OCI-LY7 (cell line): ENCODE measurements around the gene ST3GAL3. TPM values are rescaled to one million over a fixed set of nuclear protein-coding genes. Genes with fewer than 3 reads are reported as not detected.

ENCODE experiments used
- BruUV-seq: library from RNA; stranded (reverse); fragments of 400-500 nt; replicated peaks from 2 replicates; lab custom pipeline; 2021; lab: Mats Ljungman, UMichigan
- CTCF ChIA-PET: fragments of 300-600 bp; sonication (Branson Sonifier 250); formaldehyde crosslinking; loops from one replicate; lab custom pipeline; 2022; ENCODE audit warnings: antibody characterized with exemption; ENCODE audit not compliant: unreplicated experiment; lab: Charles Lee
- POLR2A ChIA-PET: fragments of 300-600 bp; sonication (Branson Sonifier 250); formaldehyde crosslinking; loops from one replicate; lab custom pipeline; 2022; ENCODE audit warnings: antibody characterized with exemption; lab: Charles Lee
- DNase-seq: peaks from one replicate; pipeline ENCODE4 v3.0.0-alpha.2; 2015; ENCODE audit warnings: low spot score
- H2AFZ ChIP-seq: fragments of 200-600 bp; sonication (generic), shearing (Covaris generic); 2 replicates; pipeline ENCODE4 v1.6.1; 2014; ENCODE audit warnings: mild to moderate bottlenecking, antibody characterized with exemption, low read length, moderate library complexity
- H3K27ac ChIP-seq: fragments of 200-600 bp; sonication (generic); 2 replicates; pipeline ENCODE4 v1.5.1; 2014; ENCODE audit warnings: mixed run types, low read depth, mild to moderate bottlenecking, moderate library complexity, low read length, inconsistent platforms; ENCODE audit not compliant: poor library complexity, severe bottlenecking
- H3K36me3 ChIP-seq: fragments of 200-600 bp; sonication (generic); 2 replicates; pipeline ENCODE4 v1.6.1; 2014; ENCODE audit warnings: mild to moderate bottlenecking, antibody characterized with exemption, low read length, moderate library complexity, mixed read lengths; ENCODE audit not compliant: insufficient read depth
- H3K4me1 ChIP-seq: fragments of 200-600 bp; sonication (generic); 2 replicates; pipeline ENCODE4 v1.5.1; 2014; ENCODE audit warnings: mild to moderate bottlenecking, low read length; ENCODE audit not compliant: insufficient read depth, poor library complexity, severe bottlenecking
- H3K4me2 ChIP-seq: fragments of 200-600 bp; sonication (generic); 2 replicates; pipeline ENCODE4 v1.6.1; 2014; ENCODE audit warnings: mild to moderate bottlenecking, low read length
- H3K4me3 ChIP-seq: fragments of 200-600 bp; sonication (generic); 2 replicates; pipeline ENCODE4 v1.5.1; 2014; ENCODE audit warnings: mild to moderate bottlenecking, low read depth, low read length; ENCODE audit not compliant: poor library complexity, severe bottlenecking
- H3K79me2 ChIP-seq: fragments of 200-600 bp; sonication (generic); 2 replicates; pipeline ENCODE4 v1.6.1; 2016; ENCODE audit warnings: low read depth, mild to moderate bottlenecking, low read length, moderate library complexity, mixed read lengths; ENCODE audit not compliant: insufficient read depth
- H3K9me2 ChIP-seq: fragments of 200-600 bp; sonication (generic); 2 replicates; pipeline ENCODE4 v1.6.1; 2016; ENCODE audit warnings: mild to moderate bottlenecking, low read length, mixed read lengths; ENCODE audit not compliant: insufficient read depth
- H3K9me3 ChIP-seq: fragments of 200-600 bp; sonication (generic); 2 replicates; pipeline ENCODE4 v1.6.1; 2014; ENCODE audit warnings: mild to moderate bottlenecking, mixed run types, low read length, mixed read lengths
- H4K20me1 ChIP-seq: fragments of 200-600 bp; sonication (generic); 2 replicates; pipeline ENCODE4 v1.6.1; 2014; ENCODE audit warnings: mild to moderate bottlenecking, antibody characterized with exemption, low read length, moderate library complexity, mixed read lengths; ENCODE audit not compliant: insufficient read depth
- CTCF ChIP-seq: fragments of 200-600 bp; sonication (generic); conservative IDR thresholded peaks from 2 replicates; pipeline ENCODE4 v1.5.1; 2014; ENCODE audit warnings: mild to moderate bottlenecking, antibody characterized with exemption, low read length, moderate library complexity, mixed read lengths
- EZH2phosphoT487 ChIP-seq: fragments of 200-600 bp; sonication (generic); IDR thresholded peaks from 2 replicates; pipeline ENCODE4 v1.6.1; 2018; ENCODE audit warnings: low read depth, borderline replicate concordance, mild to moderate bottlenecking, mixed run types, antibody characterized with exemption, low read length, moderate library complexity, mixed read lengths
- intact Hi-C: fragments of 100-400 bp; cut with micrococcal nuclease; formaldehyde crosslinking; loops from one replicate; pipeline ENCODE4 v1.10.0; 2022; ENCODE audit not compliant: unreplicated experiment
- total RNA-seq, 2 experiments: library from RNA; depleted of rRNA in 1 of 2; stranded (reverse); fragments of >200 nt in 1 of 2; shearing (Covaris generic) in 1 of 2; gene quantifications; 2 replicates each; pipeline ENCODE4 v1.2.3, GENCODE V29; 2014 to 2022

The ST3GAL3 gene
- total RNA-seq, 2 experiments from 2014 or later = 24.0 to 45.0 TPM

GRCh38 chr1:43779805-43780403 lies 72.6 kb downstream of the ST3GAL3 start:
- intact Hi-C loops = no loop called here
- no peak overlapping the region for H3K27ac ChIP-seq
- no peak overlapping the region for H3K4me3 ChIP-seq
- TF ChIP-seq CTCF (no peak), EZH2phosphoT487 (no peak)
- H3K9me3 ChIP-seq = peaks cover 20% of the 10 kb centered on the region
- CTCF ChIA-PET = interaction anchor here (1.0 kb wide), 1 partner anchor 15 kb away, joined by 3 read pairs; no protein-coding TSS in a partner anchor
- POLR2A ChIA-PET = no interaction called here
- H3K9me2 ChIP-seq = no peaks in the 10 kb centered on the region
- H3K36me3 ChIP-seq = peaks cover 21% of the 10 kb centered on the region
- H3K4me2 ChIP-seq = no peak overlapping the region
- no TSS peak for BruUV-seq
- no peak overlapping the region for H2AFZ ChIP-seq
- H4K20me1 ChIP-seq = no peaks in the 10 kb centered on the region
- no peaks in the 10 kb centered on the region for H3K4me1 ChIP-seq
- DNase-seq = no peak
- H3K79me2 ChIP-seq = no peaks in the 10 kb centered on the region

- Histone ChIP-seq H3K9me2 (no peaks in the 10 kb centered on the region), H3K36me3 (peaks cover 17% of the 10 kb centered on the region), H3K4me2 (no peak overlapping the region), H3K9me3 (peaks cover 20% of the 10 kb centered on the region), H2AFZ (no peak overlapping the region), H3K4me1 (no peaks in the 10 kb centered on the region), H4K20me1 (no peaks in the 10 kb centered on the region), H3K4me3 (no peak overlapping the region), H3K79me2 (no peaks in the 10 kb centered on the region), H3K27ac (no peak overlapping the region)
- no TSS peak for BruUV-seq
- CTCF ChIA-PET = no interaction called here
- no peak for DNase-seq
- TF ChIP-seq EZH2phosphoT487 (no peak), CTCF (no peak)
- POLR2A ChIA-PET = no interaction called here
- intact Hi-C loops = no loop called here
Measured at GRCh38 chr1:43781574-43781973, 74.2 kb downstream of the ST3GAL3 start.

GRCh38 chr1:43783096-43783670 lies 75.8 kb downstream of the ST3GAL3 start:
- H3K4me2 ChIP-seq = no peak overlapping the region
- H3K9me2 ChIP-seq = no peaks in the 10 kb centered on the region
- H4K20me1 ChIP-seq = no peaks in the 10 kb centered on the region
- ChIA-PET CTCF (no interaction called here), POLR2A (no interaction called here)
- H2AFZ ChIP-seq = no peak overlapping the region
- peaks cover 9% of the 10 kb centered on the region; the same call in 1 of the 2 replicates for H3K36me3 ChIP-seq
- BruUV-seq = no TSS peak
- H3K9me3 ChIP-seq = peaks cover 16% of the 10 kb centered on the region
- H3K4me3 ChIP-seq = no peak overlapping the region
- intact Hi-C loops = no loop called here
- H3K27ac ChIP-seq = no peak overlapping the region
- no peaks in the 10 kb centered on the region for H3K79me2 ChIP-seq
- no peaks in the 10 kb centered on the region for H3K4me1 ChIP-seq
- DNase-seq = no peak
- TF ChIP-seq CTCF (no peak), EZH2phosphoT487 (no peak)
